SK-N-SH treated with all-trans-retinoic acid at 6 μM for 48 hours (cell line): ENCODE data around the gene DLG2.

Experiments
- ARNTL ChIP-seq: fragments of 450-650 bp; formaldehyde crosslinking; IDR thresholded peaks from 2 replicates; pipeline ENCODE4 v1.5.0; 2020; ENCODE audit warnings: low read depth, mild to moderate bottlenecking, moderate library complexity, borderline replicate concordance
- BACH2 ChIP-seq: fragments of 250-450 bp; sonication (Bioruptor Pico); IDR thresholded peaks from 2 replicates; pipeline ENCODE4 v1.9.0; 2021; ENCODE audit warnings: mild to moderate bottlenecking, borderline replicate concordance
- CSDC2 ChIP-seq: fragments of 250-450 bp; sonication (Bioruptor Pico); IDR thresholded peaks from 2 replicates; pipeline ENCODE4 v1.5.0; 2020; ENCODE audit warnings: mild to moderate bottlenecking, moderate library complexity
- ESRRG ChIP-seq: fragments of 250-450 bp; sonication (Bioruptor Pico); IDR thresholded peaks from 2 replicates; pipeline ENCODE4 v1.6.1; 2021; ENCODE audit warnings: mild to moderate bottlenecking
- GLIS3 ChIP-seq: fragments of 250-450 bp; sonication (Bioruptor Pico); IDR thresholded peaks from 2 replicates; pipeline ENCODE4 v1.5.0; 2020; ENCODE audit warnings: mild to moderate bottlenecking, moderate library complexity
- SNAI2 ChIP-seq: fragments of 250-450 bp; sonication (Bioruptor Pico); IDR thresholded peaks from 2 replicates; pipeline ENCODE4 v1.5.0; 2020; ENCODE audit warnings: mild to moderate bottlenecking, moderate library complexity
- TCF4 ChIP-seq: fragments of 250-450 bp; sonication (Bioruptor Pico); IDR thresholded peaks from 2 replicates; pipeline ENCODE4 v1.8.0; 2021; ENCODE audit warnings: mild to moderate bottlenecking, moderate library complexity, borderline replicate concordance
- ZC3H10 ChIP-seq: fragments of 250-450 bp; sonication (Bioruptor Pico); IDR thresholded peaks from 2 replicates; pipeline ENCODE4 v1.5.1; 2021; ENCODE audit warnings: mild to moderate bottlenecking, moderate library complexity
- ZFP3 ChIP-seq: fragments of 250-450 bp; sonication (Bioruptor Pico); IDR thresholded peaks from 2 replicates; pipeline ENCODE4 v1.5.0; 2020; ENCODE audit warnings: mild to moderate bottlenecking, moderate library complexity
- TF ChIP-seq, protein P1 (sequence below): fragments of 250-450 bp; sonication (Bioruptor Pico); IDR thresholded peaks from 2 replicates; pipeline ENCODE4 v1.5.1; 2021; ENCODE audit warnings: mild to moderate bottlenecking, moderate library complexity
- TF ChIP-seq, protein P2 (sequence below): fragments of 250-450 bp; sonication (Bioruptor Pico); IDR thresholded peaks from 2 replicates; pipeline ENCODE4 v1.8.0; 2020; ENCODE audit warnings: mild to moderate bottlenecking, moderate library complexity, borderline replicate concordance

DNA sequence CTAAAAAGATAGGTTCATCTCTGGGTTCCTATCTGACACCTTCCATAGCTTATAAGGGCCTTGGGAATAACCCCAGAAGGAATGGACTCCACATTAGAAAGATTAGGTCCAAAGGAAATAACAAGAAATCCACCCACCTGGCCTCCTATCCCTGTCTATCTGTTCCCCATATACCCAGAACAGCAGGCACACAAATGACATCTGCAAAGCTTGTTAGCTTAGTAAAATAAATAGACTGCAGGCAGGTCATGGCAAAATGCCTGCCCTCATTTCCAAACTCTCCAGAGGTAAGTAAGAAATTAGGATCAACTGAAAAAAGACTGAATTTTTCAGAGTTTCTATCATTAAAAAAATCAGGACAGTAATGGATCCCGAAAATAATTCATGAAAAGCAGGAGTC, 489.5 kb downstream of the DLG2 start:
- TF ChIP-seq ESRRG (CRISPR knock-in tag) (no peak), SNAI2 (no peak), ZFP3 (CRISPR knock-in tag) (no peak), ARNTL (CRISPR knock-in tag) (no peak), BACH2 (CRISPR knock-in tag) (no peak), TCF4 (no peak), ZC3H10 (CRISPR knock-in tag) (no peak), CSDC2 (no peak), GLIS3 (CRISPR knock-in tag) (no peak)
- TF ChIP-seq, protein P1, sequence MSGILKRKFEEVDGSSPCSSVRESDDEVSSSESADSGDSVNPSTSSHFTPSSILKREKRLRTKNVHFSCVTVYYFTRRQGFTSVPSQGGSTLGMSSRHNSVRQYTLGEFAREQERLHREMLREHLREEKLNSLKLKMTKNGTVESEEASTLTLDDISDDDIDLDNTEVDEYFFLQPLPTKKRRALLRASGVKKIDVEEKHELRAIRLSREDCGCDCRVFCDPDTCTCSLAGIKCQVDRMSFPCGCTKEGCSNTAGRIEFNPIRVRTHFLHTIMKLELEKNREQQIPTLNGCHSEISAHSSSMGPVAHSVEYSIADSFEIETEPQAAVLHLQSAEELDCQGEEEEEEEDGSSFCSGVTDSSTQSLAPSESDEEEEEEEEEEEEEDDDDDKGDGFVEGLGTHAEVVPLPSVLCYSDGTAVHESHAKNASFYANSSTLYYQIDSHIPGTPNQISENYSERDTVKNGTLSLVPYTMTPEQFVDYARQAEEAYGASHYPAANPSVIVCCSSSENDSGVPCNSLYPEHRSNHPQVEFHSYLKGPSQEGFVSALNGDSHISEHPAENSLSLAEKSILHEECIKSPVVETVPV (CRISPR knock-in tag): no peak
- TF ChIP-seq, protein P2, sequence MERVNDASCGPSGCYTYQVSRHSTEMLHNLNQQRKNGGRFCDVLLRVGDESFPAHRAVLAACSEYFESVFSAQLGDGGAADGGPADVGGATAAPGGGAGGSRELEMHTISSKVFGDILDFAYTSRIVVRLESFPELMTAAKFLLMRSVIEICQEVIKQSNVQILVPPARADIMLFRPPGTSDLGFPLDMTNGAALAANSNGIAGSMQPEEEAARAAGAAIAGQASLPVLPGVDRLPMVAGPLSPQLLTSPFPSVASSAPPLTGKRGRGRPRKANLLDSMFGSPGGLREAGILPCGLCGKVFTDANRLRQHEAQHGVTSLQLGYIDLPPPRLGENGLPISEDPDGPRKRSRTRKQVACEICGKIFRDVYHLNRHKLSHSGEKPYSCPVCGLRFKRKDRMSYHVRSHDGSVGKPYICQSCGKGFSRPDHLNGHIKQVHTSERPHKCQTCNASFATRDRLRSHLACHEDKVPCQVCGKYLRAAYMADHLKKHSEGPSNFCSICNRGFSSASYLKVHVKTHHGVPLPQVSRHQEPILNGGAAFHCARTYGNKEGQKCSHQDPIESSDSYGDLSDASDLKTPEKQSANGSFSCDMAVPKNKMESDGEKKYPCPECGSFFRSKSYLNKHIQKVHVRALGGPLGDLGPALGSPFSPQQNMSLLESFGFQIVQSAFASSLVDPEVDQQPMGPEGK (CRISPR knock-in tag): no peak
